GM19099 (cell line): ENCODE results near the gene PTPN18.

ENCODE experiments used
- POLR2A ChIP-seq: IDR thresholded peaks from 3 replicates; pipeline ENCODE4 v1.6.1; 2011; ENCODE audit warnings: low read depth; ENCODE audit not compliant: insufficient read length; ENCODE audit errors: extremely low read depth

The PTPN18 gene

DNA sequence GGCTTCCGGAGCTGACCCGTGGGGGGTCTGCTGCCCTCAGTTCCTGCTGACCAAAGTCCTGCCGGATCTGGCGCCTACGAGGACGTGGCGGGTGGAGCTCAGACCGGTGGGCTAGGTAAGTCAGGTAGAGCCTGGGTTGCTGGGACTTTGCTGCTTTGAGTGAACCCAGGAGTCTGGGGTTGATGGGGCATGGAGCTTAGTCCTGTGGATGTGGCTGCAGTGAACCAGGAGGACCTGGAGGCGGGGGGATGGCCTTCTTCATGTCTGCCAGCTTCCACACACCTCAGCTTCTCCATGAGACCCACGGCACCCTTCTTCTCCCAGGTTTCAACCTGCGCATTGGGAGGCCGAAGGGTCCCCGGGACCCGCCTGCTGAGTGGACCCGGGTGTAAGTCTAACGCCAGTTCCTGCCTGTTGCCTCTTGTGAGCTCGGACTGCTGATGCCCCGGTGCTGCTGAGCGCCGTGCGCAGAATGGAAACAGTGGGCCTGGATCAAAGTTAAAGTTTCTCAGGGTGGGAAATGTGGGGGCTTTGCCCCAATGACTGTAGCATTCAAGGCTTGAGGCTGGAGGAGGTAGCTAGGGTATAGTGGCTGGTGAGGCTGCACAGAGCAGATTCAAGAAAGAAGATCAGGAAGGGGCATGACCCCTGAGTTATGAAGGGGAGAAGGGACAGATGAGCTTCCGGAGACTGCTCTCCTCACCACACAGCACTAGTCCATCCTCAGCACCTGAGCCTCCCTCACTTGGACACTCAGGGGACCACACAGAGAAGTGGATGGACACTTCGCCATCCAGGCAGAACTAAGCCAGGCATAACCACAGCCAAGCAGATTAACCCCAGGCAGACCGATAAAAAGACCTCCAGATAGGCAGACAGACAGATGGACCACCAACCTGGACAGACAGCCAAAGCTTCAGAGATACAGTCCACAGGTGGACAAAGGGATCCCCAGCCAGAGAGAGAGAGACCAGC is 17.3 kb downstream of the PTPN18 start:
- TF ChIP-seq POLR2A = no peak

DNA sequence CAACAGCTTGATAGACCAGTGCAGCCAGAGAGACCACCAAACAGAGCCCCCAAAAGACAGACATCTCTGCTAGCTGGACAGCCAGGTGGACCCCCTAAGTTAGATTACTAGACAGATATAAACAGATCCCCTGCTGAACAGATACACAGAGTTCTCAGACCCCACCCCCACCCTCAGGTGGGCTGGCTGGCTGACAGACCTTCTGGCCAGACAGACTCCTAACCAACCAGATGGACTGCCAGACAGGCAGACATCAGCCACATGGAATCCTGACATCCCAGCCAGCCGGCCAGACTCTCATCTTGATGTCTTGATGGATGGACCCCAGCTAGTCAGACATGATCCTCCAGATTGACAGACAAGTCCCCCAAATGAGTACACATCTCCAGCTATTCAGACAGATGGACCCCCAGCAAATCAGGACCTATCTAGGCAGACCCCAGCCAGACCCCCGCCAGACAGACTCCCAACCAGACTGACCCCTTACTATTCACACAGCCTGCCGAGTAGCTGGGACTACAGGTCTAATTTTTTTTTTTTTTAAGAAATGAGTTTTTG is 18.0 kb downstream of the PTPN18 start:
- no peak for TF ChIP-seq POLR2A

DNA sequence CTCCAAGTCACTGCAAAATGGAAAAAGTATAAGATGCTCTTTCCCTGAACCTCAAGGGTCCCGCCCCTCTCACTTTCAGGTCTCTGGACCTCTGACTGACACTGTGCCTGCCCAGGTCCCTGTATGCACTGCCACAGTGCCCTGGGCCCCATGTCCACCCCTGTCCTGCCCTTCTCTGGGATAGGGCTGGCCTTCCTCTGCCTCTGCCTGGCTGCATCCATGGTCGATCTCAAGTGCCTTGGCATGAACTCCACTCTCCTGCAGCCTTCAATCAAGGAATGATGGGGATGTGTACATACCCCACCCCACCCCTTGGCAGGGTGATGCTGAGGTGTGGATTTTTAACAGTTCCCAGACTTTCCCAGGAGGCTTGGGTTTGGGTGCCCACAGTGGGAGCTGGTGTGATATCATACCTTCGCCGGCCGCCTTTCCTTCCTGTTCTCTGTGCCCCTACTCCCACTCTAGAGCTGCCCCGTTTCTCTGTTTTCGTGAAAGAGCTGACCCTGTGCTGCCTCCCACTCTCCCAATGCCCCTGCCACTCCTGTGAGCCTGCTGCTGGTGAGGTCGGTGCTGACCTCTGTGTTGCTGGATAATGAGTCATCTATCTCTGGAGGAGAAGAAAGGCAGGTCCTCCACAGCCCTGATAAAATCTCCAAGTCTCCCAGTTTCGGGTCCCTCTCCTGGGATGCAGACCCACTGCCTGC is 18.9 kb downstream of the PTPN18 start:
- no peak for TF ChIP-seq POLR2A

DNA sequence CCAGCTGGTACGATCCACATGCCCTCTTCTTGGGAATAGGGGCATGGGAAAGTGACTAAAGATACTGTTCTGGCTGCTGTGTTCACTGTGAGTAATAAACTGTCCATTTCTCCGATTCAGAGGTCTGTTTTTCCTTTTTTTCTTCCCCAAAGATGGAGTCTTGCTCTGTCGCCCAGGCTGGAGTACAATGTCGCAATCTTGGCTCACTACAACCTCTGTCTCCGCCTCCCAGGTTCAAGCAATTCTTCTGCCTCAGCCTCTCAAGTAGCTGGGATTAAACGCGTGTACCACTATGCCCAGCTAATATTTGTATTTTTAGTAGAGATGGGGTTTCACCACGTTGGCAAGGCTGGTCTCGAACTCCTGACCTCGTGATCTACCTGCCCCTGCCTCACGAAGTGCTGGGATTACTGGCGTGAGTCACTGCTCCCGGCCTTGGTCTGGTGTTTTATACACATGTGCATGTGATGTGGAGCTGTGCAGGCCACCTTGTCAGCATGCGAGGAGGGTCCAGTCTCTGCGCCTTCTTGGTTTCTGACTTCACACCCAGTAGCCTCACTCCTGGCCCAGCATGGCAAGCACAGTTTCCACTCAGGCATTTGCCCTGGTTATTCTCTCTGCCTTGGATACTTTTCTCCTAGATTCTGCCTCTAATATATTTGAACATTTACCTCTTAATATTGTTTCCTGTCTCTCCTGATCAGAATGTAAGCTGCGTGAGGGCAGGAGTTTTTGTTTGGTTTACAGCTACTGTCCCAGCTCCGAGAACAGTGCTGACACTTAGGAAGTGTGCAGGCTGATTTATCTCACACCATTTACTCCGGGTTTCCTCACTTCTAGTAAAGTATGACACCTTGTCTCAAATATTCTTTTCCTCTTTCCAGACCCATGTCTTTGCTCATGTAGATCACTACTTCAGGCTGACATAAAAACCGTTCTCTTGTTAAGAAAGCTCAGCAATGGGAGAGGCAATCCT is 19.7 kb downstream of the PTPN18 start:
- no peak for TF ChIP-seq POLR2A

DNA sequence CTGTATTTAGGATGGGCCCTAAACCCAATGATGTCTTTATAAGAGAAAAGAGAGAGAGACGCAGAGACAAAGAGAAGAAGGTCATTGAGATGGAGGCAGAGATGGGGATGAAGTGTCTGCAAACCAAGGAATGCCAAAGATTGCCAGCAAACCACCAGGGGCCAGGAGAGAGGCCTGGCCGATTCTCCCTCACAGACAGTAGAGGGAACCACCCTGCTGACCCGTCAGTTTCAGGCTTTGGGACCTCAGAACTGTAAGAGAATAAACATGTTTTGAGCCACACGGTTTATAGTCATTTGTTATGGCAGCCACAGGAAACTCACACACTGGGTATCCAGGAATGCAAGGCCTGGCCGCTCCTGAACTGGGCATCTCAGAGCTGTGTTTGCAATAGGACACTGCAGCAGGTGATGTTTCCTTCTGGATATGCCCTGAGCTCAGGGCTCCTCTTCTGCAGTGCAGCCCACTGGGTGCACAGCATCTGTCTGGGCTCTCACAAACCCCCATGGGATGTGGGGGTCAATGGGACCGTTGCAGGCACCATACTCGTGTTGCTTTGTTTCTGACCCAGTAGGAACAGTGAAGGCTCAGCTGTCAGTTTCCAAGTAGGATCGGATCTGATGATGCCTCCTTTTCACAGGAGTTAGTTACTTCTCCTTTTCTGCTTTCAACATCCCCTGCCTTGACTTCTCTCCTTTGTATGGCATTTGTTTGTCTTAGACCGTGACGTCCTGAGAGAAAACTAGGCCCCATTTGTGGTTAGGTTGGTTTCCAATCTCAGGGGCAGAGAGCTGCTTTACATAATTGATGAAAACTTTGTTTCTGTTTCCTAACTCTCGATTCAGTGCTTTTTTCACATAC is 20.8 kb downstream of the PTPN18 start:
- TF ChIP-seq POLR2A = peak; percentile 20

DNA sequence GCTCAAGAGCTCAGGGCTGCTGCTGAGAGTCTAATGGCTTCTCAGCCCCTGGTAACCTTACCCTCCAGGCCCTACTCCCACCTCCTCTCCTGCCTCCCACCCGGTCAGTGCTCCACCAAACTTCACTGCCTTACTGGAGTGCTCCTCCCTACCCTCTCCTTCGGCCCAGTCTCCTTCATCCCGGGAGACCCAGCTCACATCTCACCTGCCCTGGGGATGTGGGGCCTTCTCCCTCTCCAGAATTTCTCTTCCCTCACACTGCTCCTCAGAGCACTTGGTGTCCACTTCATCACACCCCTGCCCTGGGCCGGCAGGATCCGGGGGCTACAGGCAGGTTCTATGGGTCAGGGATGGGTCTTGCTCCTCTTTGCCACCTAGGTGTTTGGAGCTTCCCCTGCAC is 21.6 kb downstream of the PTPN18 start:
- TF ChIP-seq POLR2A = no peak

DNA sequence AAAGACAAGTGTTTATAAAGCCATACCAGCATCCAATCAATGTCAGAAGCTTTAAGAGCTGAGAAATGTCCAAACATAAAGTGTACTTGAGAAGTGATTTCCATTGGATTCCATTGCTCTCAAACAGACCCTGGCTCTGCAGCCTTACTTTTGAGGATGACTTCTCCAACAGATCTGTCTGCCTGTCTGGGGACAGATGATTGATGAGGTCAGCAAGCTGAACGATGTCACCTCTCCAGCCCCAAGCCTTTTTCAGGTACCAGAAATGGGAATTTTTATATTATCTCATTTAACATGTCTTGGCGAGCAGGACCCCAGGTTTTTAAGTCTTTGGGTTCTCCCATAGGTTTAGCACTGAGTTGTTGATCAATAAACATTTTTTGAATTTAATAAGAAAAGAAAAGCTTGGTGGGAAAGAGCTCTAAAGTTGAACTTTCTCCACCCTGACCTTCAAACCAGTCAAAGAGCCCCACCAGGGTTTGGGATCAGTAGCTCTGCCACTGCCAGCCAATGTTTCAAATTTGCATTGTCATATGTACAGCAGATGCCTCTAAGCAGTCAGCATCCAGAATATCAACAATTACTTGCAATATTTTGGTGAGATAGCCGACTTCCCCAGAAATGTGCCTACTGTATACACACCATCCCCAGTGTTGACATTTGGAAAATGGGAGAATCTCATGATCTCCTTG is 22.5 kb downstream of the PTPN18 start:
- no peak for TF ChIP-seq POLR2A

DNA sequence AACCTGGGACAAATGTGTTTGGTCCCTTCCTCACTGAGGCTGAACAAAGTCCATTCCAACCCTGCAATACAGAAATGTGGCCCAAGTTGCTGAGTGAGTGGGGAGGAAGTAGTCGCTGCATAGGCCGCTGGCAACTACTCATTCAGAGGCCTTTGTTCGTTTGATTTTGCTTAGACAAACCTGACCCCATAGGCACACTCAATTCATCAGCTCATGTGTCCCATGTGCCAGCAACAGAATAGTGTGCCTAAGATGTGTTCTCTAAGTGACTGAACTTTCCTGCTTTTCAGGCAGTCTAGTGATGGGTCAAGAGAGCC is 23.0 kb downstream of the PTPN18 start:
- no peak for TF ChIP-seq POLR2A

DNA sequence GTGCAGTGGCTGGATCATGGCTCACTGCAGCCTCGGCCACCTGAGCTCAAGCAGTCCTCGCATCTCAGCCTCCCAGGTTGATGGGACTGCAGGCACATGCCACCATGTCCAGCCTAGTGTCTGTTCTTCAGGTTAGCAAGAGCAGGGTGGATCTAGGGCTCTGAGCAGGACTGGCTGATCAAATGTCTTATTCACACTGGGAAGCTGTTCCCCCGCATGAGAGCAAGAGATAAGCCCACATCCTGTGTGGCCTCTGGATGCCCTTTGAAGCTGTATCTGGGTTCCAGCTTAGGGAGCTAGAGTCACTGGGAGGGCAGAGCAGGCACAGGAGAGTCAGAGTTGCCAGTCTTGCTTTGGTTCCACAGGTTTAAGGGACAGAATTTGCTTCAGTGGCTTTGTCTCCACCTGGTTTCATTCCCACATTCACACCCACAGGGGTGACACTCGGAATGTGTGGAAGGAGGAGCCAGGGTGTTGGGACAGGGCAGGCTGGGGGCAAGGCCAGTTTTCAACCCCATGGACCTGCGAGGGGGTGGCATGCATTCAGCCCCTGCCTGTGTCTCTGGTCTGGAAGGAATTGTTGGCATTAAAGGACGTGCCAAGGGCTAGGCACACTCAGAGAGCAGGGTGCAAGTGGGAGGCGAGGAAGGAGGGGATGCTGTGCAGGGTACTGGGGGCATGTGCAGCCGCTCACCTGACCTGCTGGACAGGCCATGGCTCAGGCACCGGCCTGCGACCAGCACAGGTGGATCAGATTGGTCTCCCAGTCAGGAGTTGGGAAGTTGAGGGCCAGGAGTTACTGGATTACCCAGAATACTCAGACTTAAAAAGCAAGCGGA is 24.5 kb downstream of the PTPN18 start:
- no peak for TF ChIP-seq POLR2A

DNA sequence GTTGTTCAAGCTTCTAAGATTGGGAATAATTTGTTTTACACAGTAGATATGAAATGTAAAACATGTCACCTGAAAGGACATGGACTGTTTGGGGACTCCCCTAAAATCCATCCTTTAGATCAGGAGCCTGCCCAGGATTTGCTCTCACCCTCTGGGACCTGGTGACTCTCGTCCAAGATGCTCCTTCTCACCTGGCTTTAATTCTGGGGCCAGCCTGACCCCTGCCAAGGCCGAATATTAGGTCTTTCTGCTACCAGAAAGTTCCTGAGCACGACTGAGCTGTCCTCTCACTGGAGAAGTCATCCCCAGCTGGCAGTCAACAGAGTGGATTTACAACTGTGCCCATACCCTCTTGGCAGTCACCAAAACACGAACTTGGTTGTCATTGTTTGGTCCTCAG is 25.3 kb downstream of the PTPN18 start:
- no peak for TF ChIP-seq POLR2A

DNA sequence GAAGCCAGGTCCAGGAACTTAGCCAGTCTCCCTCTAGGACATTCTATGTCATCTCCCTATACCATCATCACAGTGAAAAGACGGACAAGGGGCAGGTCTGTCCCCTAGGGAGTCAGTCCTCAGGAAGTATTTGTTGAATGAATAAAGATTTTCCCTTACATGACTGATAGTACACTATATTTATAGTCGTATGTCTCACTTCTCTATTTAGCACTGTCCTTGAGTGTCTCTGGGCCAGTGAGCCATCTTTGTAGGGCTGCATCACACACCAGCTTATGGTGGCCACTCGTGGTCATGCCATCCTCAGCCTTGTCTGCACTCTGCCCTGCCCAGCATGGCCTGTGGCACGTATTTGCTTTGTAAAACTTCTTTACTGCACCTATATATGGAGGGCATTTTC is 25.8 kb downstream of the PTPN18 start:
- TF ChIP-seq POLR2A = no peak

DNA sequence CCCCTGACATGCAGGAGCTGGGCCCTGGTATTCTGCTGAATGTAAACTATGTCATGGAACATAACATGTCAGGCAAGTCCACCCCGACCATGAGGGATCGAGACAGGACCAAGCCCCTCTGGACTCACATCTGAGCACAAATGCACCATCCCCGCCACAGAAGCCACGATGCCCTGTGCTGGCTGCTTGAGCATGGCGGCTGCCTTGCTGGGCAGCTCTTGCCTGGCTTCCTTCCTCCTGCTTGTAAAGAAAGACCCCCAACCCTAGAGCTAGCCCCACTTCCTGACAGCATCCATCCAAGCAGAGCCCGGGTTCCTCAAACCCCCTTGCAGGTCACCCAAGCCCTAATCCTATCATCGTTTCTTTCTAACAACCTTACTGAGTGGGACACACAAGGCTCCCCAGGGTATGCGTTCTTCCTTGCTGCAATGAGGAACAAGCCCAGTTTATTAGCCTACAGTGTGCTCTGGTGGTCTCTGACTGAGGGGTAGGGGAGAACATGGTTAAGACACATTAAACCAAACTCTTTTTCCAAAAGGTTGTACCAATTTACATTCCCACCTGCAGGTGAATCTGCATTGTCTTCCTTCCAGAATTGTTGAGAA is 26.6 kb downstream of the PTPN18 start:
- TF ChIP-seq POLR2A = no peak
